Suprapubic skin (tissue), 4 donors: ENCODE results near the gene WDR1. TPM values are rescaled to one million over a fixed set of nuclear protein-coding genes. Genes with fewer than 3 reads are reported as not detected.

Experiments used
- DNase-seq, 2 donors: peaks; one replicate each; pipeline ENCODE4 v3.0.0-alpha.2; 2019; ENCODE audit warnings: low spot score in 2 of 2
- H3K27ac ChIP-seq: fragments of 200-600 bp; sonication (generic); one replicate; pipeline ENCODE4 v1.5.1; 2019
- H3K27me3 ChIP-seq: fragments of 200-600 bp; sonication (generic); one replicate; pipeline ENCODE4 v1.5.1; 2019
- H3K36me3 ChIP-seq: fragments of 200-600 bp; sonication (generic); one replicate; pipeline ENCODE4 v1.5.1; 2019
- H3K4me1 ChIP-seq: fragments of 200-600 bp; sonication (generic); one replicate; pipeline ENCODE4 v1.5.1; 2019
- H3K4me3 ChIP-seq: fragments of 200-600 bp; sonication (generic); one replicate; pipeline ENCODE4 v1.5.1; 2019; ENCODE audit warnings: mild to moderate bottlenecking
- H3K9me3 ChIP-seq: fragments of 200-600 bp; sonication (generic); one replicate; pipeline ENCODE4 v1.5.1; 2019
- CTCF ChIP-seq, 2 donors: fragments of 200-600 bp in 1 of 2; fragments of 450-650 bp in 1 of 2; sonication (generic) in 1 of 2; IDR thresholded peaks; one replicate each; pipeline ENCODE4 v1.5.1; 2016 to 2019; ENCODE audit warnings: antibody characterized with exemption in 2 of 2, mild to moderate bottlenecking in 1 of 2, moderate library complexity in 1 of 2
- EP300 ChIP-seq: sonication (generic); formaldehyde crosslinking; IDR thresholded peaks from one replicate; pipeline ENCODE4 v1.6.1; 2017; ENCODE audit warnings: antibody characterized with exemption
- POLR2A ChIP-seq, 2 donors: fragments of 450-650 bp; IDR thresholded peaks; one replicate each; pipeline ENCODE4 v1.6.1; 2017; ENCODE audit warnings: antibody characterized with exemption in 2 of 2, mild to moderate bottlenecking in 2 of 2, moderate library complexity in 2 of 2
- POLR2AphosphoS5 ChIP-seq, 3 donors: sonication (generic); formaldehyde crosslinking; IDR thresholded peaks; one replicate each; pipeline ENCODE4 v1.6.1; 2017; ENCODE audit warnings: antibody characterized with exemption in 3 of 3
- WGBS: methylation state at CpG from one replicate; pipeline ENCODE4 v1.1.5; 2018; 5-methylcytosine and 5-hydroxymethylcytosine counted together
- total RNA-seq, 4 donors: library from RNA; depleted of rRNA; stranded (reverse); fragments of >200 nt; gene quantifications; one replicate each; pipeline ENCODE4 v1.1.0, GENCODE V29; 2016

The WDR1 gene
- total RNA-seq, 4 donors from 2014 or later = 113 to 126 (median 117) TPM

- Histone ChIP-seq H3K9me3 (no peaks in the 10 kb centered on the region), H3K4me1 (peaks cover 86% of the 10 kb centered on the region), H3K4me3 (no peak overlapping the region), H3K36me3 (peaks cover 59% of the 10 kb centered on the region), H3K27ac (no peak overlapping the region), H3K27me3 (no peaks in the 10 kb centered on the region)
- DNase-seq = no peak
- TF ChIP-seq EP300 (no peak), POLR2A (IDR thresholded peaks at IDR 0.05) (no peak), CTCF (IDR thresholded peaks at IDR 0.05) (no peak), POLR2AphosphoS5 (IDR thresholded peaks at IDR 0.05) (no peak)
- WGBS = 94% methylated on average over 11 of the region's 11 CpGs
Measured at GRCh38 chr4:10109995-10110670, 6.5 kb downstream of the WDR1 start.

DNA sequence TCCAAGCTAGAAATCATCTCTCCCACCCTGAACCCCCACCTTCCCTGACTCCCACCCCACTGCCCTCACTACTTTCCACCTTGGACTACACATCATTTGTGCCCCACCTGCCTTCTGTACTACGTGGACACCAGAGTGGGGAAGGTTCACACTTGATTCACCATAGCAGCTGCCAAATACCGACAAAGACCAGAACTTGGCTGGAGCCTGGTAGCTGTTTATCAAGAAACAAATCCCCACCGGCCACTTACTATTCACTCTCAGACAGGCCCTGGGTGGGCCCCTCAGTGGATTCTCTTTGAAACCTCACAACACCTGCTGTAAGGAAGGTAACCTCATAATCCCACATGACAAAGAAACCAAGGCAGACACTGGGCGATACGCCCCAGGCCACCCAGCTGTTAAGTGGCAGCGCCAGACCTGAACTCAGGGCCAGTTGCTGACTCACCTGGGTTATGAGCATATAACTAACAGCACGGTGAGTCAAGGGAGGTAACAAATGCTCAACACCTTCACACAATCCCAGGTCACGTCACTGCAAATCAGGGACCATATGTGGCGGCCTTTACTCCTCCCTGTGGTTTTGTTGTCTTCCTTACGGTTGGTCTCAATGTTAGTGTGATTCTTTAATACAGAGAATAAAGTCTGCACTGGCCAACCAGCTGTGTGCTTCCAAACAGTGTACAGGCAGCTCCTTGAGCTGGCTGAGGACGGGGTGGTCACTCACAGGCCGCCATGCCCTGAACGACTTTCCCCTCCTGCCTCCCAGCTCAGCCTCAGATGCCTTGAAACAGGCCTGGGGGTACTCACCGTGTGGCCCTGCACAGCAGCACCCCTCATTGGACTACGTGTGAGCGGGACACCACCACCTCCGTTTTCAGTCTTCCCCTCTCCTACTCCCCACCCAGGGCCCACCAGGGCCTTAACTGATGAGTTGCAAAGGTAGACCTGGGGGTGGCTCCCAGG lies 7.5 kb downstream of the WDR1 start:
- H3K4me3 ChIP-seq = no peak overlapping the region
- DNase-seq = no peak
- no peaks in the 10 kb centered on the region for H3K9me3 ChIP-seq
- TF ChIP-seq POLR2A (IDR thresholded peaks at IDR 0.05) (no peak), CTCF (IDR thresholded peaks at IDR 0.05) (no peak), EP300 (no peak), POLR2AphosphoS5 (IDR thresholded peaks at IDR 0.05) (no peak)
- H3K27ac ChIP-seq = peak overlapping the region; percentile 22
- H3K36me3 ChIP-seq = peaks cover 52% of the 10 kb centered on the region
- 73% methylated on average over 15 of the region's 17 CpGs for WGBS
- peaks cover 86% of the 10 kb centered on the region for H3K4me1 ChIP-seq
- H3K27me3 ChIP-seq = no peaks in the 10 kb centered on the region

GRCh38 chr4:10108391-10108790 lies 8.2 kb downstream of the WDR1 start:
- Histone ChIP-seq H3K27me3 (no peaks in the 10 kb centered on the region), H3K4me3 (no peak overlapping the region)

GRCh38 chr4:10107111-10108091 lies 9.2 kb downstream of the WDR1 start:
- no peak overlapping the region for H3K4me3 ChIP-seq
- 52% methylated on average over 17 of the region's 19 CpGs for WGBS
- H3K9me3 ChIP-seq = no peaks in the 10 kb centered on the region
- TF ChIP-seq POLR2AphosphoS5 (IDR thresholded peaks at IDR 0.05) = no peak
- H3K27ac ChIP-seq = peak overlapping the region; percentile 83
- no peaks in the 10 kb centered on the region for H3K27me3 ChIP-seq
- H3K4me1 ChIP-seq = peaks cover 90% of the 10 kb centered on the region
- peaks cover 39% of the 10 kb centered on the region for H3K36me3 ChIP-seq
- DNase-seq = peak in 1 of 2 donors; percentile 62

More at GRCh38 chr4:10108391-10108790, 8.2 kb downstream of the WDR1 start:
- Histone ChIP-seq H3K27ac (peak overlapping the region; percentile 22), H3K4me1 (peaks cover 86% of the 10 kb centered on the region), H3K9me3 (no peaks in the 10 kb centered on the region), H3K36me3 (peaks cover 45% of the 10 kb centered on the region)
- WGBS = 100% methylated on average over 2 of the region's 6 CpGs
- DNase-seq = no peak
- no peak for TF ChIP-seq POLR2AphosphoS5 (IDR thresholded peaks at IDR 0.05)
- TF ChIP-seq POLR2A (IDR thresholded peaks at IDR 0.05) = no peak
- no peak for TF ChIP-seq EP300
- no peak for TF ChIP-seq CTCF (IDR thresholded peaks at IDR 0.05)

DNA sequence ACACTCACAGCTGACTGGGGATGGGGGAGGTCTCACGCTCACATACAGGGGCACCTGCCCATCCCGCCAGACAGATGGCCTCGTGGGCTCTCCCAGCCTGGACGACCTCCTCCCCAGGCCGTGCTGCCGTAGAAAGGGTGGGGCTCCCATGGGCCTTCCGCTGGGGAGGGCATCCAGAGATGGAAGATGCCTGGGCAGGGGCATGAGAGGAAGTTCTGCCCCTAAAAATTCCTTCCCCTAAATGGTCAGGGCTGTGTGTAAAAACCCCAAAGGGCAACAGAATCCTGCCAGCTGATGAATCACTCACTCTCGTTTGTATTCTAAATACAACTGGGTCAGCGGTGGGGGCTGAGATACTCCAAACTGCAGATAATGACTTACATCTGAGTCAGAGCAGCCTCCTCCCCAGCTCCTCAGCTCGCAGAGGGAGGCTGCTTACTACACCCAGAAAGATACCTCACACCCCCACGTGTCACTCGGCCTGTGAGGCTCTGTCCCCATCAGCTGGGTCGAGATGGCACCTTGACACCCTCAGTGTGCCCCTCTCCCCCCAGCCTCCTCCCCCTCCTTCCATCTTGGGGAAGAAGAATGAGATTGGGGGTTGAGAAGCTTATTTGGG lies 10.1 kb downstream of the WDR1 start:
- Histone ChIP-seq H3K36me3 (peaks cover 31% of the 10 kb centered on the region), H3K9me3 (no peaks in the 10 kb centered on the region), H3K4me3 (peak overlapping the region; percentile 14), H3K27ac (peak overlapping the region; percentile 83), H3K4me1 (peaks cover 93% of the 10 kb centered on the region), H3K27me3 (no peaks in the 10 kb centered on the region)
- DNase-seq = peak; percentile 88 to 89
- TF ChIP-seq CTCF (IDR thresholded peaks at IDR 0.05) (no peak), POLR2AphosphoS5 (IDR thresholded peaks at IDR 0.05) (peak in 2 of 3 donors; percentile 23 to 37), EP300 (no peak), POLR2A (IDR thresholded peaks at IDR 0.05) (no peak)
- 7% methylated on average over 12 of the region's 13 CpGs for WGBS
